SK-N-SH (cell line): ENCODE data around the gene AFAP1L1. TPM values are rescaled to one million over a fixed set of nuclear protein-coding genes. Genes with fewer than 3 reads are reported as not detected.

ENCODE experiments used
- CTCF ChIA-PET: fragments of 300-600, 350-600 bp; formaldehyde crosslinking; extraction: SDS; loops from one replicate; lab custom pipeline; 2021; lab: Yijun Ruan, JAX
- POLR2A ChIA-PET: fragments of 350-600 bp; sonication (Branson Sonifier 250); formaldehyde crosslinking; extraction: SDS; loops from one replicate; lab custom pipeline; 2020; ENCODE audit warnings: antibody characterized with exemption, inconsistent platforms; lab: Yijun Ruan, JAX
- DNase-seq: peaks from one replicate; pipeline ENCODE4 v3.0.0; 2012
- H2AFZ ChIP-seq: fragments of 200-600 bp; sonication (generic); 2 replicates; pipeline ENCODE4 v1.8.1; 2016; ENCODE audit warnings: antibody characterized with exemption, mild to moderate bottlenecking, low read depth
- H3F3A ChIP-seq: fragments of 200-600 bp; sonication (generic); replicated peaks from 2 replicates; pipeline ENCODE3; 2016; ENCODE audit warnings: antibody characterized with exemption, mild to moderate bottlenecking; ENCODE audit not compliant: insufficient read depth
- H3K27ac ChIP-seq, 2 experiments: fragments of 200-500 bp in 1 of 2; fragments of 200-600 bp in 1 of 2; sonication (Bioruptor generic) in 1 of 2; sonication (generic), shearing (Covaris generic) in 1 of 2; 2 replicates each; pipeline versions ENCODE4 v1.5.1 to v1.6.1; 2014 to 2016; ENCODE audit warnings: low read depth in 2 of 2, inconsistent platforms in 1 of 2, low read length in 1 of 2, mild to moderate bottlenecking in 1 of 2, mixed read lengths in 1 of 2
- H3K27me3 ChIP-seq: fragments of 200-600 bp; sonication (generic), shearing (Covaris generic); 2 replicates; pipeline ENCODE4 v1.6.1; 2016; ENCODE audit warnings: mixed run types; ENCODE audit not compliant: insufficient read depth
- H3K36me3 ChIP-seq, 2 experiments: fragments of 200-500 bp in 1 of 2; fragments of 200-600 bp in 1 of 2; sonication (Bioruptor generic) in 1 of 2; sonication (generic) in 1 of 2; replicated peaks in 1 of 2; 2 replicates each; pipeline versions ENCODE3 to v1.5.1; 2014 to 2016; ENCODE audit warnings: low read length in 1 of 2, mild to moderate bottlenecking in 1 of 2; ENCODE audit not compliant: insufficient read depth in 2 of 2, control insufficient read depth in 1 of 2
- H3K4me1 ChIP-seq, 2 experiments: fragments of 200-500 bp in 1 of 2; fragments of 200-600 bp in 1 of 2; sonication (Bioruptor generic) in 1 of 2; sonication (generic), shearing (Covaris generic) in 1 of 2; 2 replicates each; pipeline versions ENCODE4 v1.5.1 to v1.6.1; 2014 to 2016; ENCODE audit warnings: low read depth in 1 of 2, low read length in 1 of 2, mixed run types in 1 of 2; ENCODE audit not compliant: insufficient read depth in 2 of 2, control insufficient read depth in 1 of 2
- H3K4me2 ChIP-seq: fragments of 200-600 bp; sonication (generic), shearing (Covaris generic); 2 replicates; pipeline ENCODE4 v1.6.1; 2017; ENCODE audit warnings: mixed run types
- H3K4me3 ChIP-seq, 2 experiments: fragments of 200-500 bp in 1 of 2; fragments of 200-600 bp in 1 of 2; sonication (Bioruptor generic) in 1 of 2; sonication (generic), shearing (Covaris generic) in 1 of 2; 2 replicates each; pipeline versions ENCODE4 v1.5.1 to v1.8.1; 2014 to 2016; ENCODE audit warnings: low read depth in 2 of 2, inconsistent platforms in 1 of 2, low read length in 1 of 2, mild to moderate bottlenecking in 1 of 2, mixed read lengths in 1 of 2, moderate library complexity in 1 of 2
- H3K79me2 ChIP-seq: fragments of 200-600 bp; sonication (generic); 2 replicates; pipeline ENCODE4 v1.8.1; 2017; ENCODE audit warnings: mild to moderate bottlenecking; ENCODE audit not compliant: insufficient read depth
- H3K9ac ChIP-seq: fragments of 200-600 bp; sonication (generic); 2 replicates; pipeline ENCODE4 v1.6.1; 2017; ENCODE audit warnings: mixed run types
- H3K9me2 ChIP-seq: fragments of 200-600 bp; sonication (generic); 2 replicates; pipeline ENCODE4 v1.6.1; 2017; ENCODE audit warnings: mixed run types
- H3K9me3 ChIP-seq: fragments of 200-600 bp; sonication (generic); 2 replicates; pipeline ENCODE4 v1.6.1; 2017; ENCODE audit warnings: mixed run types, mild to moderate bottlenecking, moderate library complexity
- H4K20me1 ChIP-seq: fragments of 200-600 bp; sonication (generic); 2 replicates; pipeline ENCODE4 v1.6.1; 2017; ENCODE audit warnings: mild to moderate bottlenecking, mixed run types; ENCODE audit not compliant: insufficient read depth
- EP300 ChIP-seq, 2 experiments: IDR thresholded peaks; 2 replicates each; pipeline versions ENCODE4 v1.4.0 to v1.6.1; 2012; ENCODE audit warnings: borderline replicate concordance in 1 of 2, low read depth in 1 of 2, low read length in 1 of 2
- FOXM1 ChIP-seq: IDR thresholded peaks from 2 replicates; pipeline ENCODE4 v1.4.0; 2012; ENCODE audit warnings: low read depth, mild to moderate bottlenecking
- GABPA ChIP-seq: IDR thresholded peaks from 2 replicates; pipeline ENCODE4 v1.4.0; 2012; ENCODE audit warnings: low read depth, mild to moderate bottlenecking
- MEF2A ChIP-seq: IDR thresholded peaks from 2 replicates; pipeline ENCODE4 v1.4.0; 2012; ENCODE audit warnings: low read depth, borderline replicate concordance
- MXI1 ChIP-seq: IDR thresholded peaks from 2 replicates; pipeline ENCODE4 v1.6.1; 2012; ENCODE audit warnings: mild to moderate bottlenecking, low read depth, low read length, improper control_type of control experiment
- NFIC ChIP-seq: IDR thresholded peaks from 2 replicates; pipeline ENCODE4 v1.4.0; 2012; ENCODE audit warnings: borderline replicate concordance
- NRF1 ChIP-seq: IDR thresholded peaks from 2 replicates; pipeline ENCODE4 v1.6.1; 2012; ENCODE audit warnings: low read depth, mild to moderate bottlenecking, low read length
- RFX5 ChIP-seq: IDR thresholded peaks from 2 replicates; pipeline ENCODE4 v1.6.1; 2012; ENCODE audit warnings: mild to moderate bottlenecking, improper control_type of control experiment, low read length
- RXRA ChIP-seq: IDR thresholded peaks from 2 replicates; pipeline ENCODE4 v1.4.0; 2012; ENCODE audit warnings: low read depth, mild to moderate bottlenecking, borderline replicate concordance
- YY1 ChIP-seq: IDR thresholded peaks from 2 replicates; pipeline ENCODE4 v1.4.0; 2012; ENCODE audit warnings: low read depth, mild to moderate bottlenecking
- WGBS: methylation state at CpG from one replicate; pipeline ENCODE4 v1.1.6; 2017; ENCODE audit warnings: low lambda C conversion rate; 5-methylcytosine and 5-hydroxymethylcytosine counted together
- polyA plus RNA-seq, 3 experiments: library from polyadenylated mRNA; depleted of rRNA; stranded (reverse); fragments of >200 nt; gene quantifications; 2 replicates each; pipeline ENCODE4 v1.2.3, GENCODE V29; 2012
- TF ChIP-seq, protein P1 (sequence below): fragments of 150-350 bp; IDR thresholded peaks from 2 replicates; pipeline ENCODE4 v1.6.1; 2016; ENCODE audit warnings: mild to moderate bottlenecking, low read depth, low read length
- TF ChIP-seq, protein P2 (sequence below): IDR thresholded peaks from 2 replicates; pipeline ENCODE4; 2012
- TF ChIP-seq, protein P3 (sequence below): fragments of 150-350 bp; IDR thresholded peaks from 2 replicates; pipeline ENCODE4 v1.6.1; 2017; ENCODE audit warnings: antibody characterized with exemption, low read length, low read depth, borderline replicate concordance
- TF ChIP-seq, protein P4 (sequence below): IDR thresholded peaks from 2 replicates; pipeline ENCODE4 v1.4.0; 2012; ENCODE audit warnings: low read depth

AFAP1L1 gene
- polyA plus RNA-seq, 1 of the 3 experiments (the other 2 are of a cell fraction) = 0.82 TPM

DNA sequence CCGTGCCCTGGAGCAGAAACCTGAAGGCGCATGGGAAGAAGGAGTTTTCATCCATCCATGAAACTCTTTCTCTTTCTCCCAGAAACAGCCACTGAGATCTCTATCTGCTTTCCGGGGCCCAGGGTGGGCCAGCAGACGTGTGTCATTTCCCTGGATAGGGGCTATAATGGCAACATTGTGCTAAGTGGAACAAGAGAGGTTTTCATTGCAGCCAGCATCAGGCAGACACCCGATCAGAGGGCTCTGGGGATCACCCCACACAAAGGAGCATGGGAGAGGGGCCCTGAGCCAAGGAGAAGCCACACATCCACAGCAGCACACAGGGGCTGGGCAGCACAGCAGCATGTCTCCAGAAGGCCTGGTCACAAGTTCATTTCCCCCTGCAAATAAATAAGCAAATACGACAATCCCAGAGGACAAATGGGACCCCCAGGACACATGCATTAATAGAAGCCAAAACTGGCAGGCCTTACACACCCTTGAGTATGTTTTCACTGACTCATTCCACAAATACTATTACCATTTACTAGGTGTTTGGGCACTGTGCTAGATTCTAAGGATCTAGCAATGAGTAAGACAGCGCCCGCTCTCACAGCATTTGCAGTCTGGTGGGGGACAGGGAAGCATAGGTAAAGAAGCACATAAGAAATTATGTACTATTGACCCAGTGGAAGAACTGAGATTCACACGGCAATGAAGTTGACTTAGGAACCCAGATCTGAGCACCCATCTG lies 4.3 kb upstream of the AFAP1L1 start:
- no peaks in the 10 kb centered on the region for H3K9me2 ChIP-seq
- H3K9me3 ChIP-seq = no peaks in the 10 kb centered on the region
- H3K4me1 ChIP-seq = peaks cover 0 to 2% of the 10 kb centered on the region in 2 experiments; a peak in 1 of 4 replicates
- no peaks in the 10 kb centered on the region for H3K27me3 ChIP-seq
- H3K79me2 ChIP-seq = no peaks in the 10 kb centered on the region
- no peak overlapping the region for H3K27ac ChIP-seq
- H2AFZ ChIP-seq = no peak overlapping the region
- TF ChIP-seq GABPA = no peak
- TF ChIP-seq MEF2A = no peak
- no peak for TF ChIP-seq MXI1
- TF ChIP-seq, protein P1, sequence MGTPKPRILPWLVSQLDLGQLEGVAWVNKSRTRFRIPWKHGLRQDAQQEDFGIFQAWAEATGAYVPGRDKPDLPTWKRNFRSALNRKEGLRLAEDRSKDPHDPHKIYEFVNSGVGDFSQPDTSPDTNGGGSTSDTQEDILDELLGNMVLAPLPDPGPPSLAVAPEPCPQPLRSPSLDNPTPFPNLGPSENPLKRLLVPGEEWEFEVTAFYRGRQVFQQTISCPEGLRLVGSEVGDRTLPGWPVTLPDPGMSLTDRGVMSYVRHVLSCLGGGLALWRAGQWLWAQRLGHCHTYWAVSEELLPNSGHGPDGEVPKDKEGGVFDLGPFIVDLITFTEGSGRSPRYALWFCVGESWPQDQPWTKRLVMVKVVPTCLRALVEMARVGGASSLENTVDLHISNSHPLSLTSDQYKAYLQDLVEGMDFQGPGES = no peak
- TF ChIP-seq FOXM1 = no peak
- TF ChIP-seq NFIC = no peak
- TF ChIP-seq, protein P2, sequence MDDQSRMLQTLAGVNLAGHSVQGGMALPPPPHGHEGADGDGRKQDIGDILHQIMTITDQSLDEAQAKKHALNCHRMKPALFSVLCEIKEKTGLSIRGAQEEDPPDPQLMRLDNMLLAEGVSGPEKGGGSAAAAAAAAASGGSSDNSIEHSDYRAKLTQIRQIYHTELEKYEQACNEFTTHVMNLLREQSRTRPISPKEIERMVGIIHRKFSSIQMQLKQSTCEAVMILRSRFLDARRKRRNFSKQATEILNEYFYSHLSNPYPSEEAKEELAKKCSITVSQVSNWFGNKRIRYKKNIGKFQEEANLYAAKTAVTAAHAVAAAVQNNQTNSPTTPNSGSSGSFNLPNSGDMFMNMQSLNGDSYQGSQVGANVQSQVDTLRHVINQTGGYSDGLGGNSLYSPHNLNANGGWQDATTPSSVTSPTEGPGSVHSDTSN = no peak
- TF ChIP-seq, protein P3, sequence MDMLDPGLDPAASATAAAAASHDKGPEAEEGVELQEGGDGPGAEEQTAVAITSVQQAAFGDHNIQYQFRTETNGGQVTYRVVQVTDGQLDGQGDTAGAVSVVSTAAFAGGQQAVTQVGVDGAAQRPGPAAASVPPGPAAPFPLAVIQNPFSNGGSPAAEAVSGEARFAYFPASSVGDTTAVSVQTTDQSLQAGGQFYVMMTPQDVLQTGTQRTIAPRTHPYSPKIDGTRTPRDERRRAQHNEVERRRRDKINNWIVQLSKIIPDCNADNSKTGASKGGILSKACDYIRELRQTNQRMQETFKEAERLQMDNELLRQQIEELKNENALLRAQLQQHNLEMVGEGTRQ = no peak
- TF ChIP-seq, protein P4, sequence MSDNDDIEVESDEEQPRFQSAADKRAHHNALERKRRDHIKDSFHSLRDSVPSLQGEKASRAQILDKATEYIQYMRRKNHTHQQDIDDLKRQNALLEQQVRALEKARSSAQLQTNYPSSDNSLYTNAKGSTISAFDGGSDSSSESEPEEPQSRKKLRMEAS = no peak
- TF ChIP-seq YY1 = no peak
- TF ChIP-seq RFX5 = no peak
- no peak for TF ChIP-seq EP300 (IDR thresholded peaks at IDR 0.05; ENCODE audit: borderline replicate concordance in 1 of 2, low read depth in 1 of 2, low read length in 1 of 2)
- no peak for TF ChIP-seq RXRA
- no peak for TF ChIP-seq NRF1
- TF ChIP-seq, all 33 proteins: peak for 0
- Histone ChIP-seq H3F3A (no peaks in the 10 kb centered on the region), H3K36me3 (no peaks in the 10 kb centered on the region), H3K9ac (no peak overlapping the region), H3K4me3 (no peak overlapping the region), H3K4me2 (no peak overlapping the region), H4K20me1 (no peaks in the 10 kb centered on the region)
- DNase-seq = no peak
- ChIA-PET CTCF (interaction anchor here (1.2 to 3.0 kb wide), 6 partner anchors 12 to 536 kb away, joined by 3 to 12 read pairs (median 6); partner anchors contain the start of gene ABLIM3), POLR2A (no interaction called here)
- 77% methylated on average over 9 of the region's 9 CpGs for WGBS
